HG02852 (cell line): Measurements from ENCODE around the gene ERC2.

Experiments
- ATAC-seq: cut with Tn5 transposase; IDR thresholded peaks from one replicate; pipeline ENCODE4 v1.9.1; 2021; ENCODE audit warnings: mild to moderate bottlenecking, moderate library complexity; ENCODE audit not compliant: unreplicated experiment

The ERC2 gene

GRCh38 chr3:55583475-55583874, 884.8 kb downstream of the ERC2 start:
- no peak for ATAC-seq

GRCh38 chr3:55579496-55579895, 888.8 kb downstream of the ERC2 start:
- ATAC-seq, result no peak

- ATAC-seq, result no peak
Measured at GRCh38 chr3:55576621-55577388, 891.5 kb downstream of the ERC2 start.

GRCh38 chr3:55574671-55575070, 893.6 kb downstream of the ERC2 start:
- no peak for ATAC-seq

GRCh38 chr3:55572816-55573215, 895.5 kb downstream of the ERC2 start:
- ATAC-seq, result no peak

- no peak for ATAC-seq
Measured at GRCh38 chr3:55571913-55572312, 896.4 kb downstream of the ERC2 start.

GRCh38 chr3:55571216-55571813, 897.0 kb downstream of the ERC2 start:
- ATAC-seq, result no peak

- no peak for ATAC-seq
Measured at GRCh38 chr3:55570271-55570711, 898.0 kb downstream of the ERC2 start.

- ATAC-seq, result no peak
Measured at GRCh38 chr3:55569033-55569599, 899.2 kb downstream of the ERC2 start.

- ATAC-seq, result no peak
Measured at GRCh38 chr3:55567615-55568014, 900.7 kb downstream of the ERC2 start.

- no peak for ATAC-seq
Measured at GRCh38 chr3:55567121-55567520, 901.1 kb downstream of the ERC2 start.

GRCh38 chr3:55565521-55565920, 902.7 kb downstream of the ERC2 start:
- ATAC-seq, result no peak

GRCh38 chr3:55564726-55565125, 903.5 kb downstream of the ERC2 start:
- no peak for ATAC-seq

- ATAC-seq, result no peak
Measured at GRCh38 chr3:55562700-55563099, 905.6 kb downstream of the ERC2 start.

- ATAC-seq, result no peak
Measured at GRCh38 chr3:55559500-55560423, 908.5 kb downstream of the ERC2 start.

GRCh38 chr3:55558316-55558715, 910.0 kb downstream of the ERC2 start:
- no peak for ATAC-seq

- no peak for ATAC-seq
Measured at GRCh38 chr3:55557549-55557948, 910.7 kb downstream of the ERC2 start.

- ATAC-seq, result no peak
Measured at GRCh38 chr3:55556619-55557537, 911.4 kb downstream of the ERC2 start.

- no peak for ATAC-seq
Measured at GRCh38 chr3:55555873-55556618, 912.2 kb downstream of the ERC2 start.
